HL-60 (cell line): Measurements from ENCODE around the gene DBNDD1.

ENCODE experiments used
- DNase-seq, 2 experiments: peaks; one replicate each; pipeline ENCODE4 v3.0.0-alpha.2; 2010 to 2020; ENCODE audit warnings: low read depth in 1 of 2, low spot score in 1 of 2
- H3K27ac ChIP-seq: fragments of 250-450 bp; sonication (Bioruptor Pico); replicated peaks from 2 replicates; pipeline ENCODE4 v1.5.1; 2020; ENCODE audit warnings: mild to moderate bottlenecking, moderate library complexity
- H3K27me3 ChIP-seq: fragments of 250-450 bp; sonication (Bioruptor Pico); 2 replicates; pipeline ENCODE4 v1.5.1; 2021; ENCODE audit warnings: mild to moderate bottlenecking, moderate library complexity; ENCODE audit not compliant: insufficient read depth, poor library complexity, severe bottlenecking
- H3K4me3 ChIP-seq: replicated peaks from 2 replicates; pipeline ENCODE4 v1.5.1; 2011; ENCODE audit warnings: mild to moderate bottlenecking, control low read depth, low read length; ENCODE audit not compliant: insufficient read depth
- CTCF ChIP-seq: IDR thresholded peaks from one replicate; pipeline ENCODE4 v1.5.1; 2011; ENCODE audit warnings: low read length, control low read depth, inconsistent platforms; ENCODE audit not compliant: insufficient read depth
- GABPA ChIP-seq: IDR thresholded peaks from 2 replicates; pipeline ENCODE4 v1.6.1; 2012; ENCODE audit warnings: low read depth
- POLR2AphosphoS5 ChIP-seq: IDR thresholded peaks from 2 replicates; pipeline ENCODE4 v1.6.1; 2012; ENCODE audit warnings: low read depth
- REST ChIP-seq: IDR thresholded peaks from 2 replicates; pipeline ENCODE4 v1.6.1; 2012; ENCODE audit warnings: low read depth; ENCODE audit not compliant: insufficient replicate concordance
- SPI1 ChIP-seq: IDR thresholded peaks from 2 replicates; pipeline ENCODE4 v1.6.1; 2012; ENCODE audit warnings: low read depth, mild to moderate bottlenecking, borderline replicate concordance

DBNDD1 gene

GRCh38 chr16:90046122-90046970 is 27.1 kb upstream of the DBNDD1 start:
- no peak for DNase-seq
- TF ChIP-seq CTCF (no peak), SPI1 (no peak), POLR2AphosphoS5 (no peak), GABPA (no peak), REST (no peak)
- Histone ChIP-seq H3K27me3 (no peaks in the 10 kb centered on the region), H3K27ac (no peak overlapping the region), H3K4me3 (no peak overlapping the region)

GRCh38 chr16:90044111-90044551 is 24.9 kb upstream of the DBNDD1 start:
- no peak for DNase-seq
- no peaks in the 10 kb centered on the region for H3K27me3 ChIP-seq
- TF ChIP-seq GABPA (no peak), SPI1 (no peak), REST (no peak), CTCF (no peak), POLR2AphosphoS5 (no peak)
- H3K4me3 ChIP-seq, result no peak overlapping the region
- H3K27ac ChIP-seq, result no peak overlapping the region

GRCh38 chr16:90043526-90043925 is 24.3 kb upstream of the DBNDD1 start:
- H3K27ac ChIP-seq, result no peak overlapping the region
- H3K4me3 ChIP-seq, result no peak overlapping the region
- H3K27me3 ChIP-seq, result no peaks in the 10 kb centered on the region
- no peak for DNase-seq
- TF ChIP-seq POLR2AphosphoS5, result no peak

GRCh38 chr16:90042946-90043514 is 23.8 kb upstream of the DBNDD1 start:
- DNase-seq, result no peak
- H3K27ac ChIP-seq, result no peak overlapping the region

More at GRCh38 chr16:90042946-90043514, 23.8 kb upstream of the DBNDD1 start:
- TF ChIP-seq POLR2AphosphoS5, result no peak
- TF ChIP-seq GABPA, result no peak
- no peak for TF ChIP-seq CTCF
- H3K4me3 ChIP-seq, result no peak overlapping the region
- no peaks in the 10 kb centered on the region for H3K27me3 ChIP-seq
